HG03571 (cell line): ENCODE measurements around the gene BPIFA1.

Experiments
- ATAC-seq: cut with Tn5 transposase; IDR thresholded peaks from one replicate; pipeline ENCODE4 v1.9.1; 2021; ENCODE audit not compliant: unreplicated experiment

Gene BPIFA1

DNA sequence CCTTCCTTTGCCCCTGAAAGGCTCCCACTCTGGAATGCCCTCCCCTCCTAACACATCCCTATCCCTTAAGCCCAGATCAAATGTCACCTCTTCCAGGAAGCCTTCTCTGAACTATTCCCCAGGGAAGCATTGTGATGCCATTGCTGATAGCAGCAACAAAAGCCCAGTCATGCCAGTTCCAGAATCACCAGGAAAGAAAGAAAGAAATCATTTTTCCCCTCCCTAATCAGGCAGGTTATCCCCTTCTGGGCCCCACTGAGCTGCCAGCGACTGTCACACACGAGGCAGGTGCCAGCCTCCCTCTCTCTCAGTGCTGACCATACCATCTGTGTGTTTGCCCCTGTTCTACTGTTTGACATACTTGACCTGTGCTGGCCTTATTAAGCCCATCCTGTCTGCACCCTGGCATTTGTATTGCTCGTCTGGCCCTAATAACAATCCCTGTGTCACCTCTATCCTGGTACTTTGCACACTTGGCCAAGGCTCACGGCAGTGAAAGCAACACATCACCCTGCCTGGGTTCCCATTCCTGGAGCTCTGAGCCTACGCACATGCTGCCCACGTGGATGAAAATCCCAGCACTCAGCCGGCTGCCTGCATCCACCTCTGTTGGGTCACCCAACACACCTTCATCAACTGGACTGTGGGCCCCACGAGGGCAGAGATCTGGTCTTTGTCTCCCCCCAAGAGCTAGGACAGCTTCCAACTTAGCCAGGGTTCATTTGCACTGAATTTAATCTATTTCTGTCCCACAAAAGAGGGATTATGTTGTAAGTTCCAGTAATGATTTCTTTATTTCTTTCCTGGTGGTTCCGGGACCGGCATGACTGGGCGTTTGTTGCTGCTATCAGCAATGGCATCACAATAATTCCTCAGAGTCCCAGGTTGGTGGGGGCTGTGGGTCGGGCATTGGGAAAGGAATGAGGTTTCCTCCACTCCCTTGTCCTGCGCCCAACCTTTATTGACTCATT, 42.0 kb downstream of the BPIFA1 start:
- ATAC-seq = no peak

DNA sequence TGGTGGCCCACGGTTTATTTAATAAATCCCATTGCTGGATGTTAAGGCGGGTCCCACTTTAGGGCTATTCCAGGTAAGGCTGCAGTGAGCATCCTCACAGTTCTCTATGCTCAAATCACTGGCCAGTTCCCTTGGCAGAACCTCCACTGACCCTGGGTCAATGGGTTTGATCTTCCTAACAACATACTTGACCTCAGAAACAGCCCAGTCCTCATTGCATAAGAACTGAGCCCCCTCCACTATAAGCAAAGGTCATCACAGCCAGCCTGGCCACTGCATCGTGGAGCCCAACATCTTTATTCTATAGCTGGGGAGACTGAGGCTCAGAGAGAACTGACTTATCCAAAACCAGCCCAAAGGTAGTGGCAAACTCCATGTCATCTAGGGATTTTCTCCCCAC, 42.9 kb downstream of the BPIFA1 start:
- ATAC-seq = no peak

DNA sequence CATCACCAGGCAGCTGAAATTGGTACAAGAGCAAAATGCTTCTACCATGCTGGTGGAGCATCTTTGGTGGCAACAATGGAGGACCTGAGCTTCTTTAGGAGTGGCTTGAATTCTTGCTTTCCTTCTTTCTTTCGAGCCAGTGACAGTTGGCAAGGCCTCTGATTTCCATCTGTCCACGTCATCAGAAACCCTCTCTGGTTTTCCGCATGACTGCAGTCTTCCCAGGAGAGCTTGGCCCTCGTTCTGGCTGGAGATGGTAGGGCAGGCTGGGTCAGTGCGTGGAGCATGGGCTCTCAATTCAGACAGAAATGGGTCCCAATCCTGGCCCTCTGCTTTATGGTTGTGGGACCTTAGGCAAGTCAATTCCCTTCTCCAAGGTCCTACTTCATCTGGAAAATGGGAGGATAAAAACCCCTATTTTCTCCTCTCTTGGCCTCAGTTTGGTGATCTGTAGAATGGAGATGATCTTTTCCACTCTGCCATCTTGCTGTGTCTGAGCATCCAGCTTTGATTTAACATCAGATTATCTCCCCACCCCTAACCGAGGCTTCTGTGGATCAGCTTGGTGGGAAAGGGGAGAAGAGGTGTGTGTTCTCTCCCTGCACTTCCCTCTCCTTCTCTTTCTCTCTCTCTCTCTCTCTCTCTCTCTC, 43.6 kb downstream of the BPIFA1 start:
- ATAC-seq = no peak

DNA sequence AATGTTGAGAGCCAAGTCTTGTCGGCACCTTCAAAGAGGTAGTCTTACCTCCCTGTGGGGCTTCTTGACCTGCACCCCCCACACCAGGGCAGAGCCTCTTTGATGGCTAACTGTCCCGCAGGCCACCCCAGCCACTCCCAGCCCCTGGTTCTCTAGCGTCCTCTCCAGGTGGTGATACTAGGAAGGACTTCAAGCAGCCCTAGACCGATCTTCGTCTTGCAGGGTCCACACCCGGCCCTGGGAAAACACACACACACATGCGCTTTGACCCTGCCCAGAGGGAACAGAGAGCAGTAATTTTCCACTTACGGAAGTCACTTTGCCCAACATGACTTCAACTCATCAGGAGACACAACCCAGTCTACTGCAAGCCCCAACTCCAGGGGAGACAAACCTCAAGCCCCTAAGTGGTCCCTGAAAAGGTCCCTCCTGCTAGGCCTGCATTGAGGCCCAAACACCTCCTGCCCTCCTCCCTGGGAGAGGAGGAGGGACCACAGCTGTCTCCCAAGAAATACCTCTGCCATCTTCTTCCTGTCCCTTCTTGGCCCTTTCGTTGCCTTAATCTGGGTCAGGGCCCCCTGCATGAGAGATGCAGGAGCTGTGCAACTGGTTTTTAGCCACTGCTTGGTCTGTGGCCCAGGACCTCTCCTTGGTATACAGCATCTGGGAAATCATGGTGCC, 44.3 kb downstream of the BPIFA1 start:
- no peak for ATAC-seq

DNA sequence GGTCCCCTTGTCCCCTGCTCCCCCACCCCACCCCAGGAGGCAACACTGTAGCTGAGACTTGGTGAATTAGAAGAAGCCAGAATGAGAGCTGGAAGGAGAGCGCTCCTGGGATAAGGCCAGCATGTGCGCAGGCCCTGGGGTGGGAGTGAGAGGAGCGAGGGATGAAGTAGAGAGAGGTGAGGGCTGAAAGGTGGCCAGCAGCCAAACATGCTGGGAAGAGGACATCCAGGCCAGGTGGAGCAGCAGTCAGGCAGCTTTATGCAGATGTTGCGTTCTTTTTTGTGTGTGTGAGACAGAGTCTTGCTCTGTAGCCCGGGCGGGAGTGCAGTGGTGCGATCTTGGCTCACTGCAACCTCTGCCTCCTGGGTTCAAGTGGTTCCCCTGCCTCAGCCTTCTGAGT, 45.0 kb downstream of the BPIFA1 start:
- no peak for ATAC-seq

DNA sequence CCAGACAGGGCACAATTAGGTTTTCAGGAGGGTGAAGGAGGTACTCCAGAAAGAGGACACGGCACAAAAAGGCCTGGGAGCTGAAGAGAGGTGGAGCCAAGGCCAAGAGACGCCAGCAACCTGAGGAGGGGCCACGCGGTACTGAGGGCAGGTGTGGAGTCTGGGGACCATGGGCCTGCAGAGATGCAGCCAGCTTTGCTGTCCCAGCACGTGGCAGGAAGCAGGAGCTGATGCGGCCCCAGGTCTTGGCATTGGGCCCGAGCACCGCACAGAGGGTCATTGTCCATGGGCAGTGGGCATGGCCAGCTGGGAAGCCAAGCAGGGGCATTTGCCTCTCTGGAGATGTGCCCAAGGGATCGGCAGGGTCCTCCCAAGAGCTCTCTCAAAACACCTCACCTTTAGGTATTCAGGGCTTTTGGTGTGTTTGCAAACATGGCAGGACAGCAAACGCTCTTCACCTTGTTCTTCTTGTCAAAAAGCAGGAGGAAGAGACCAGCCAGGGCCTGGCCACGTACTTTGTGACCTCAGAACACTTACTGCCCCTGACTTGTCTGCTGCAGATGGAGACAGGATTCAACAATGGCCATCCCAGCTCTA, 45.9 kb downstream of the BPIFA1 start:
- no peak for ATAC-seq

DNA sequence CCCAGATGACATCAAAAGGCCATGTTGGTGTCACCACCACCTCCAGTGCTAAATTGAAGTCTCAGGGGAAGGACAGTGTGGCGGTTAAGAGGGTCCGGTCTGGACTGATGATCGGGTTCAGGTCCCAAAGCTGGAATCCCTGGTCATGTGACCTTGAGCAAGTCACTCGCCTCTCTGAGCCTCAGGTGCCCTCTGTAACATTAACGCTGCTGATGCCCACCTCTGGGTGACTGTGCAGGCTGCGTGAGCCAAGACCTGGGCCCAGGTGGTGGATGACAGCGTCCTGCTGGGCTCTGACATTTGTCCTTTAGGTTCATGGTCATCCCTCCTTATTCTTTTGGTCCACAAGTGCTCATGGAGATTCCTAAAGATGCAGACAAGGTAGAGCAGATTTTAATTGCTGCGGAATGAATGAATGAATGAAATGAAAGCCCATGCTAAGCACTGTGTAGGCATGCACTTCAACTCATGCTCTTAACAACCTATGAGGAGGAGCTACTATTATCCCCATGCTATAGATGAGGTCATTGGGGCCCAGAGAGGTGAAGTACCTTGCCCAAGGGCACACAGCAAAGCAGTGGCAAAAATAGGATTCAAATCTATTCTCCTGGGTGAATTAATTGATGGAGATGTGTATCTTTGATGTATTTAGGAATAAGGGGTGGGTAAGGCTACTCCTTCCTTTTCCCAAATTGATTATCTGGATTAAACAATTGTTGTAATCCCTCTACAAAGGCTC, 46.6 kb downstream of the BPIFA1 start:
- no peak for ATAC-seq

DNA sequence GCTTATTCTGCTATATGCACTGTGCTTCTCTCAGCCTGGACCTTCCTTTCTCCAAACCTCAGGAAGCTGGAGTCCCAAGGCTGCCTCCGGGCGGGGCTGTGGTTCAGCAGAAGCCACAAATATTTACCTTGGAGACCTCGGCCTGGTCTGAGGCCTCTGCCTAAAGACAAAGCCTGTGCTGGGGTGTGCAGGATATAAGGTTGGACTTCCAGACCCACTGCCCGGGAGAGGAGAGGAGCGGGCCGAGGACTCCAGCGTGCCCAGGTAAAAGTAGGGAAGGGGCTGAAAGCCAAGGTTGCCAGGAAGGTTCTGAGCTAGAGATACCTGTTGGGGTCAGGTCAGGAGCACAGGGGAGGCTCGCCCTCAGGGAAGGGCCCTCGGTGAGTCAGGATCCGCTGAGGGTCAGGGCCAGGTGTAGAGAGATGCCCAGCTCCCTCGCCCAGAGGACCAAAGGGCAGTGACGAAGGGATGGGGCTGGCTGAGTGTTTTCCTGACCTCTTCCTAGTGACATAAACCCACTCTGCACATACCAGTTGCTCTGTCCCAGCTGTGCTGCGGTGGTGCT, 47.3 kb downstream of the BPIFA1 start, which contains the start of gene BPIFB1:
Gene BPIFB1 (plus strand): TSS at position 224 of the 565 bp plus-strand sequence. CDS start 2,860 bp downstream, outside the sequence.
- ATAC-seq = no peak

DNA sequence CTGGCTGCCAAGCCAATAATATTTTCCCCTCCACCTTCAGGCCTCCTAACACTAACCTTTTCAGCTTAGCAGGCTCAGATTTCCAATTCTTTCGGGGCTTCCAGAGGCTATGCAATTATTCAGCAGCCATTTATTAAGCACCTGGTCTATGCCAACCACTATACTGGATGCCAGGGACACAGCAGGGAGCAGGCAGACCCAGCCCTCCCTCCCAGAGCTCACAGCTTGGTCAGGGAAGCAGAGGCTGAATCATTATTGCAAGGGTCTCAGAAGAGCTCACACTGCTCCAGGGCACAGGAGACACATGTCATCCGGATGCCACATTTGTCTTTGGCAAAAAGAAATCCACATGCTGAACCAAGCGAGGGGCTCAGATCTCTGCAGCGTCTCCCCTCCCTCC, 48.5 kb downstream of the BPIFA1 start:
- ATAC-seq = no peak

DNA sequence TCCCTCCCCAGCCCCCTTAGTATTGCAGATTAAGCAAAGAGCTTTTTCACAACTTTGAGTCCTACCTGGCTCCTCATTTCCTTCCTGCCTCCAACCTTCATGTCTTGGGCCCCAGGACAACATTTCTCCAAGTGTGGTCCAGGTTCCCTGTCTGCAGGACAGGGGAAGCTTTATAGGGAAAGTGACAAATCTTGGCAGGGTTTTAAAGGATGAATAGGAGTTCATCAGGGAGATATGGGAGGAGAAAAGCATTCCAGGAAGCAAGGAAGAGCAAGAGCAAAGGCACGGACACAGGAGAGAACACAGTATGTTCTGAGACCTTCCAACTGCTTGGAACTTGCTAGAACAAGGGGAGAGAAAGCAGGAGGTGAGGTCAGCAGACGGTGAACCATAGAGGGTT, 49.1 kb downstream of the BPIFA1 start:
- no peak for ATAC-seq

DNA sequence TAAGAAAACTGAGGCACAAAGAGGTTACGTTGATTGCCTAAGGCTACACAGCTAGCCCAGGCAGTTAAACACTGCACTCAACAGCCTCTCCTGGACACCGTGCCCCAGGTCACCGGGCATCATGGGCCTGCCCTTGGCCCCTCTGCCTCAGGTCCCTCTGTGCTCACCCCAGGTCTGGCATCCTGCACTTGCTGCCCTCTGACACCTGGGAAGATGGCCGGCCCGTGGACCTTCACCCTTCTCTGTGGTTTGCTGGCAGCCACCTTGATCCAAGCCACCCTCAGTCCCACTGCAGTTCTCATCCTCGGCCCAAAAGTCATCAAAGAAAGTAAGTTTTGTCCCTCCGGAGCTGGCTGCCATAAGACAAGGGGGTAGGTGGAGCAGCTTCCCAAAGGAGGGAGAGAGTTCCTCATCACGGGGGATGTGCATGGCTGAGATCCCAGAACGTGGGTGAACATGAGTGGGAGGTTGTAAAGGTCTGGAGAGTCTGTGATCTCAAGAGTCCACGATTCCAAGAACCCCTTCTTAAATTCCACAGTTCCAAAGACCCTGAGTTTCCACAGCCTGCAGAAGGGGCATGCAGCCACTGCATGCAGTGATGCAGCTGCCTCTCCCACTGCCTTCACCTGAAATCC, 50.2 kb downstream of the BPIFA1 start:
- no peak for ATAC-seq

DNA sequence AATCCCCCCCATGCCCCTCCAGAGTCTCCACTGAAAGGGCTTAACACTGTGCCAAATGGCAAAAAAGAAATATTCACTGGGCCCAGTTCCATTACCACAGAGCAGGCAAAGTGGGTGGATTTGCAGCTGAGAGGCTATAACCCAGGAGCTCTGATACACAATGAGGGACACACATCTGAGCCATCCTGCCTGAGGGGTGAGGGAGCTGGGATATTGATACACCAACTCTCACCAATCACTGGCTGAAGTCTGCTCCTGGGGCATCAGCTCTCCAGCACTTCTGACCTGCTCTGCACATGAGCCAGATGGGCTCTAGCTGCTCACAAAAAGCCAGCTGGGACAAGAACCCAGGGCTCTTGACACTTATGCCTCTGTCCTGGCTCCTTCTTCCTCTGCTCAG, 52.1 kb downstream of the BPIFA1 start:
- no peak for ATAC-seq

DNA sequence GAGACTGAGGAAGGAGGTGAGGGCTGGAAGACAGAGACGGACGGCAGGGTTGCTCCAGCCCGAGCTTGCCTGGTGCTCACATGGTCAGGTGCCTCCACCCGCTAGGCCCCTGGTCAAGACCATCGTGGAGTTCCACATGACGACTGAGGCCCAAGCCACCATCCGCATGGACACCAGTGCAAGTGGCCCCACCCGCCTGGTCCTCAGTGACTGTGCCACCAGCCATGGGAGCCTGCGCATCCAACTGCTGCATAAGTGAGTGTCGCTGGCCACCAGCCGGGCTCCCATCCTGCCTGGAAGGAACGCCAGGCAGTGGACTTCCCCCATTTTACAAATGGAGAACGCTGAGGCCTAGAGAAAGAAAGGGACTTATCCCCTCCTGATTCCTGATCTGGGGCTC, 55.1 kb downstream of the BPIFA1 start:
- no peak for ATAC-seq

DNA sequence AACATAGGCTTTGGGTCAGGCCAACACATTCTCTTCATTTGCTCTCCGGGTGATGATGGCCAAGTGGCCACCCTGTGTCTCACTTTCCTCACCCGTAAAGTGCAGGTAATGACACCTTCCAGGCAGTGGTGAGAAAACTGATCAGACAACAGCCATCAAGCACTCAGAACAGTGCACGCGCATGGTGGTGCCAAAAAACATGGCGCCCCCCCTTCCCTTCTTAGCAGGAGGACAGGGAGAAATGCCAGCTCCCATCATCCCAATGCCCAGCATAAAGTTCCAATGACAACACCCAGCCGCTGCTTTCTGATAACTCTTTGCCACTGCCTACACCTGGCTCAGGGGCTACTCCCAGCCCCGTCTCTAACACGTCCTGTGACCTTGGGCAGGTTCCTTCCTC, 55.6 kb downstream of the BPIFA1 start:
- no peak for ATAC-seq

DNA sequence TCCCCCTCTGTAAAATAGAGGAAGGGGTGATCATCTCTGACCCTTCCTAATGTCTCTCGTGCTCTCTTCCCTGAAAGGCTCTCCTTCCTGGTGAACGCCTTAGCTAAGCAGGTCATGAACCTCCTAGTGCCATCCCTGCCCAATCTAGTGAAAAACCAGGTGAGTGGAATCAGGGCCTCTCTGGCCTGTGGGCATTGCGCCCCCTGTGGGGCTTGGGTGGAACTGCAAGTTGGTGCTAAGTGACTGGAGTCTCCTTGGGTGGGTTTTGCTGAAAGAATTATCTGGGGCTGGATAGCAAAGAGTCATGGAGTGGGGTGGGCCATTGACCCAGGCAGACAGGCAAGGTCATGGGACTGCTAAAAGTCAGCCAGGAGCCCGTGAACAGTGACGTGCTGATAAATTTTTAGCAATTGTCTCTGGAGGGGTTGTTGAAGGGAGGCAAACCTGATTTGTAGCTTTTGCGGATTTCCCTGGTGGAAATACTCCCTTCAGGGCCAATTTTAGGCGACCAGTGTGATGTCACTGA, 56.1 kb downstream of the BPIFA1 start:
- ATAC-seq = no peak
